Measurements from ENCODE around the gene CATSPERE. TPM values are rescaled to one million over a fixed set of nuclear protein-coding genes. Genes with fewer than 3 reads are reported as not detected.
"Not testable (repeated sequence)": the region's sequence is repeated elsewhere in the genome, so short reads cannot be mapped to it uniquely, and the experiment has no call there.

The CATSPERE gene
- total RNA-seq, 1 donor from 2014 or later: 1.1 TPM

DNA sequence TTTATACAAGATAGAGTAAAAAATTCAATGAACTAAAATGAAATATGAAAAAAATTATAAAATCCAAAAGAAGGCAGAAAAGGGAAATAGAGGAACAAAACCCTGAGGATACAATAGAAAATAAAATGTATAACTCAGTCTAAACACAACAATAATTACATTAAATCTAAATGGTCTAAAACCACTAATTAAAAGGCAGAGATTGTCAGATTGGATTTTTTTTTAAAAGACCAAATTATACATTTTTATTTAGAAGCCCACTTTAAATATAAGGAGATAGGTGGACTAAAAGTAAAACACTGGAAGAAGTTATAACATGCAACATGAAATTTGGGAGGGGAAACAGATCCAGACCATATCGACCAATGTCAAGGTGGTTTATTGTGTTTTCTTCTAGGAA is 95.2 kb downstream of the CATSPERE start:
- no peak for DNase-seq (ENCODE audit: low spot score)
- no peaks in the 10 kb centered on the region for H3K4me1 Mint-ChIP-seq (ENCODE audit: unreplicated experiment)
- peaks cover 6% of the 10 kb centered on the region for H3K36me3 Mint-ChIP-seq (ENCODE audit: low read depth, unreplicated experiment)
- H3K27me3 Mint-ChIP-seq (ENCODE audit: unreplicated experiment): no peaks in the 10 kb centered on the region
- H3K4me3 Mint-ChIP-seq (ENCODE audit: unreplicated experiment): no peak overlapping the region
- TF ChIP-seq, protein P1, sequence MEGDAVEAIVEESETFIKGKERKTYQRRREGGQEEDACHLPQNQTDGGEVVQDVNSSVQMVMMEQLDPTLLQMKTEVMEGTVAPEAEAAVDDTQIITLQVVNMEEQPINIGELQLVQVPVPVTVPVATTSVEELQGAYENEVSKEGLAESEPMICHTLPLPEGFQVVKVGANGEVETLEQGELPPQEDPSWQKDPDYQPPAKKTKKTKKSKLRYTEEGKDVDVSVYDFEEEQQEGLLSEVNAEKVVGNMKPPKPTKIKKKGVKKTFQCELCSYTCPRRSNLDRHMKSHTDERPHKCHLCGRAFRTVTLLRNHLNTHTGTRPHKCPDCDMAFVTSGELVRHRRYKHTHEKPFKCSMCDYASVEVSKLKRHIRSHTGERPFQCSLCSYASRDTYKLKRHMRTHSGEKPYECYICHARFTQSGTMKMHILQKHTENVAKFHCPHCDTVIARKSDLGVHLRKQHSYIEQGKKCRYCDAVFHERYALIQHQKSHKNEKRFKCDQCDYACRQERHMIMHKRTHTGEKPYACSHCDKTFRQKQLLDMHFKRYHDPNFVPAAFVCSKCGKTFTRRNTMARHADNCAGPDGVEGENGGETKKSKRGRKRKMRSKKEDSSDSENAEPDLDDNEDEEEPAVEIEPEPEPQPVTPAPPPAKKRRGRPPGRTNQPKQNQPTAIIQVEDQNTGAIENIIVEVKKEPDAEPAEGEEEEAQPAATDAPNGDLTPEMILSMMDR (IDR thresholded peaks at IDR 0.05; ENCODE audit: unreplicated experiment): no peak
- H3K27ac Mint-ChIP-seq (ENCODE audit: unreplicated experiment): no peak overlapping the region
- peaks cover 5% of the 10 kb centered on the region for H3K9me3 Mint-ChIP-seq (ENCODE audit: unreplicated experiment)

DNA sequence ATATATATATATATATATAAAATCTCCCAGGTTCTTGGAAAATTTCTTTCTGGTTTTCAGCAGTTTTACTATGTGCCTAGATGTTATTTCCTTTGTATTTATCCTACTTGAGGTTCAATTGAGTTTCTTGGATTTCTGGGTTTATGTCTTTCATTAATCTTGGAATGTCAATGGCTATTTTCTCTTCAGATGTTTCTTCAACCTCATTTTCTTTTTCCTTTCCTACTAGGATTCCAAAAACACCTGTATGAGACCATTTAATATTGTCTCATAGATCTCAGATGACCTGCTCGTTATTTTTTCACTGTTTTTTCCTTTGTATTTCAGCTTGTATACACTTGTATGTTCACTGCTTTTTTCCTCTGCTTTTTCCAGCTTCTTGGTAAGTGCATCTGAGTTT is 96.5 kb downstream of the CATSPERE start:
- no peak overlapping the region for H3K27ac Mint-ChIP-seq (ENCODE audit: unreplicated experiment)
- peaks cover 6% of the 10 kb centered on the region for H3K36me3 Mint-ChIP-seq (ENCODE audit: low read depth, unreplicated experiment)
- H3K4me3 Mint-ChIP-seq (ENCODE audit: unreplicated experiment): no peak overlapping the region
- H3K9me3 Mint-ChIP-seq (ENCODE audit: unreplicated experiment): peaks cover 5% of the 10 kb centered on the region
- H3K4me1 Mint-ChIP-seq (ENCODE audit: unreplicated experiment): no peaks in the 10 kb centered on the region
- TF ChIP-seq, protein P1 (IDR thresholded peaks at IDR 0.05; ENCODE audit: unreplicated experiment): no peak
- no peak for DNase-seq (ENCODE audit: low spot score)
- no peaks in the 10 kb centered on the region for H3K27me3 Mint-ChIP-seq (ENCODE audit: unreplicated experiment)

DNA sequence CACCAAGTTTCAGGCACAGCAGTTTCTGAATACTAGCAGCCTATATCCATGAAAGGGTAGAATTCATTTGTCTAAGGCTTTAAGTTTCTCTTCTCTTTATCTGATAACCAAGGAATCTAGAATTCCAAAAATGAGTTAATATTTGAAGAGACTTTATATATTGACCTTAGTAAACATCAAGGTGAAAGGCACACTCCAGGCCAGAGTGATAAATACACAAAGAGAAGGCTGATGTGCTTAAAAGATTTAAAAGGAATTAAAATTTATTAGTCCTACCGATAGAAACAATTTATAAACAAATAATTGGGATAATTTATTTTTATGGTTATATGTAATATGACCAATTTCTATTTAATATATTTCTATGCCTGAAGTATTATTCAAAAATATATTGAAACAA is 98.5 kb downstream of the CATSPERE start:
- Mint-ChIP-seq H3K27me3 (ENCODE audit: unreplicated experiment) (no peaks in the 10 kb centered on the region), H3K4me1 (ENCODE audit: unreplicated experiment) (no peaks in the 10 kb centered on the region), H3K4me3 (ENCODE audit: unreplicated experiment) (no peak overlapping the region), H3K36me3 (ENCODE audit: low read depth, unreplicated experiment) (peaks cover 6% of the 10 kb centered on the region), H3K27ac (ENCODE audit: unreplicated experiment) (no peak overlapping the region), H3K9me3 (ENCODE audit: unreplicated experiment) (peaks cover 8% of the 10 kb centered on the region)
- no peak for DNase-seq (ENCODE audit: low spot score)
- TF ChIP-seq, protein P1 (IDR thresholded peaks at IDR 0.05; ENCODE audit: unreplicated experiment): no peak

DNA sequence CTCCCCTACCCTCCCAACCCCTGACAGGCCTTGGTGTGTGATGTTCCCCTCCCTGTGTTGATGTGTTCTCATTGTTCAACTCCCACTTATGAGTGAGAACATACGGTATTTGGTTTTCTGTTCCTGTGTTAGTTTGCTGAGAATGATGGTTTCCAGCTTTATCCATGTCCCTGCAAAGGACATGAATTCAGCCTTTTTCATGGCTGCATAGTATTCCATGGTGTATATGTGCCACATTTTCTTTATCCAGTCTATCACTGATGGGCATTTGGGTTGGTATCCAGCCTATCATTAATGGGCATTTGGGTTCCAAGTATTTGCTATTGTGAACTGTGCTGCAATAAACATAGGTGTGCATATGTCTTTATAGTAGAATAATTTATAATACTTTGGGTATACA is 101.8 kb downstream of the CATSPERE start:
- not testable (repeated sequence) for H3K27me3 Mint-ChIP-seq (ENCODE audit: unreplicated experiment); H3K4me1 Mint-ChIP-seq (ENCODE audit: unreplicated experiment); H3K27ac Mint-ChIP-seq (ENCODE audit: unreplicated experiment); H3K4me3 Mint-ChIP-seq (ENCODE audit: unreplicated experiment); DNase-seq (ENCODE audit: low spot score); H3K36me3 Mint-ChIP-seq (ENCODE audit: low read depth, unreplicated experiment); H3K9me3 Mint-ChIP-seq (ENCODE audit: unreplicated experiment)

DNA sequence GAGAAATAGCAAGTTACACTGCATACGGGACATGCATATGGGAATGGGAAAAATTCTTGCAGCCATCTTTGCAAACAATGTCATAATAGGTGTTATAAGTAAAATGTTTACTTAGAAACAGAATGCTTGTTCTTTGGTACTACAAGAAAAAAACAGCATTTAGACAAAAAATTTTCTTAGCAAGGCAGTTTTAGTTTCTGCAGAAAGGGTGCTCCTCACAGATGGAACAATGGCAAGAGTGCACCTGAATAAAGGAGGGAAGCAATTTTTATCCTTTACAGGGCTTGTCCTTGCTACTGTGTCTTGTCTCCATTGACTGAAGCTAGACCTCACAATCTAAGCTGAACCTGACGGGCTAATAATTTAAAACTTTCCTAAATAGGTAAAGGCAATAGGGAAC is 112.7 kb downstream of the CATSPERE start:
- Mint-ChIP-seq H3K4me3 (ENCODE audit: unreplicated experiment) (no peak overlapping the region), H3K27ac (ENCODE audit: unreplicated experiment) (no peak overlapping the region), H3K27me3 (ENCODE audit: unreplicated experiment) (no peaks in the 10 kb centered on the region), H3K36me3 (ENCODE audit: low read depth, unreplicated experiment) (peaks cover 15% of the 10 kb centered on the region), H3K9me3 (ENCODE audit: unreplicated experiment) (peaks cover 24% of the 10 kb centered on the region), H3K4me1 (ENCODE audit: unreplicated experiment) (no peaks in the 10 kb centered on the region)
- no peak for DNase-seq (ENCODE audit: low spot score)
- TF ChIP-seq, protein P1 (IDR thresholded peaks at IDR 0.05; ENCODE audit: unreplicated experiment): no peak

All from endothelial cell (in vitro differentiated cells).